Breast epithelium (tissue), 3 donors: ENCODE data around the gene TSPAN1.

Experiments
- POLR2A ChIP-seq: fragments of 450-650 bp; IDR thresholded peaks from one replicate; pipeline ENCODE4 v1.6.1; 2016; ENCODE audit warnings: antibody characterized with exemption, mild to moderate bottlenecking, moderate library complexity
- POLR2AphosphoS5 ChIP-seq, 3 donors: sonication (generic); formaldehyde crosslinking; IDR thresholded peaks; one replicate each; pipeline ENCODE4 v1.6.1; 2017; ENCODE audit warnings: antibody characterized with exemption in 3 of 3
- TF ChIP-seq, protein P1 (sequence below), 3 donors: fragments of 450-650 bp; IDR thresholded peaks; one replicate each; pipeline ENCODE4 v1.5.1; 2016 to 2017; ENCODE audit warnings: antibody characterized with exemption in 3 of 3, mild to moderate bottlenecking in 3 of 3, moderate library complexity in 3 of 3

DNA sequence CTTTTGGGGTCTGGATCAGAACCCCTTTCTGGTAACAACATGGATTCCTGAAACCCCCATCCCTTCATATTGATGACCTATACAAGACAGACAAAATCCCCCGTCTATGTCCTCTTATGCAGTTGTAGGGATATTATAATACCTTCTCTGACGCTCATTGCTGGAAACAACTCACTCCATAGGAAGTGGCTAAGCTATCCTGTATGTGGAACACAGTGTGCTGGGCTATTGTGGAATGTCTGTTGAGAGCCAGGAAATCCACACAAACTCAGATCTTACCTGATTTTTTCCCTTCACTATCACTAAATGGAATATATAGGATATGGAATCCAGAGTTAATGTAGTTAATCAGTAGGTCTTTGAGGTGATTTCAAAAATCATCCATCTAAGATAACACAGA is 24.8 kb upstream of the TSPAN1 start:
- TF ChIP-seq, protein P1, sequence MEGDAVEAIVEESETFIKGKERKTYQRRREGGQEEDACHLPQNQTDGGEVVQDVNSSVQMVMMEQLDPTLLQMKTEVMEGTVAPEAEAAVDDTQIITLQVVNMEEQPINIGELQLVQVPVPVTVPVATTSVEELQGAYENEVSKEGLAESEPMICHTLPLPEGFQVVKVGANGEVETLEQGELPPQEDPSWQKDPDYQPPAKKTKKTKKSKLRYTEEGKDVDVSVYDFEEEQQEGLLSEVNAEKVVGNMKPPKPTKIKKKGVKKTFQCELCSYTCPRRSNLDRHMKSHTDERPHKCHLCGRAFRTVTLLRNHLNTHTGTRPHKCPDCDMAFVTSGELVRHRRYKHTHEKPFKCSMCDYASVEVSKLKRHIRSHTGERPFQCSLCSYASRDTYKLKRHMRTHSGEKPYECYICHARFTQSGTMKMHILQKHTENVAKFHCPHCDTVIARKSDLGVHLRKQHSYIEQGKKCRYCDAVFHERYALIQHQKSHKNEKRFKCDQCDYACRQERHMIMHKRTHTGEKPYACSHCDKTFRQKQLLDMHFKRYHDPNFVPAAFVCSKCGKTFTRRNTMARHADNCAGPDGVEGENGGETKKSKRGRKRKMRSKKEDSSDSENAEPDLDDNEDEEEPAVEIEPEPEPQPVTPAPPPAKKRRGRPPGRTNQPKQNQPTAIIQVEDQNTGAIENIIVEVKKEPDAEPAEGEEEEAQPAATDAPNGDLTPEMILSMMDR (IDR thresholded peaks at IDR 0.05), result no peak
- TF ChIP-seq POLR2A (no peak), POLR2AphosphoS5 (IDR thresholded peaks at IDR 0.05) (peak in 2 of 3 donors; percentile 12 to 38)
